Stimulated activated CD4-positive, alpha-beta T cell treated with anti-CD3 and anti-CD28 coated beads, Interleukin-15, amount 100 ng/mL, for 24 hours (primary cell): ENCODE measurements around the gene CDC34.

Source experiments
- DNase-seq: peaks from one replicate; pipeline ENCODE4 v3.0.0-alpha.2; 2020

CDC34 gene

DNA sequence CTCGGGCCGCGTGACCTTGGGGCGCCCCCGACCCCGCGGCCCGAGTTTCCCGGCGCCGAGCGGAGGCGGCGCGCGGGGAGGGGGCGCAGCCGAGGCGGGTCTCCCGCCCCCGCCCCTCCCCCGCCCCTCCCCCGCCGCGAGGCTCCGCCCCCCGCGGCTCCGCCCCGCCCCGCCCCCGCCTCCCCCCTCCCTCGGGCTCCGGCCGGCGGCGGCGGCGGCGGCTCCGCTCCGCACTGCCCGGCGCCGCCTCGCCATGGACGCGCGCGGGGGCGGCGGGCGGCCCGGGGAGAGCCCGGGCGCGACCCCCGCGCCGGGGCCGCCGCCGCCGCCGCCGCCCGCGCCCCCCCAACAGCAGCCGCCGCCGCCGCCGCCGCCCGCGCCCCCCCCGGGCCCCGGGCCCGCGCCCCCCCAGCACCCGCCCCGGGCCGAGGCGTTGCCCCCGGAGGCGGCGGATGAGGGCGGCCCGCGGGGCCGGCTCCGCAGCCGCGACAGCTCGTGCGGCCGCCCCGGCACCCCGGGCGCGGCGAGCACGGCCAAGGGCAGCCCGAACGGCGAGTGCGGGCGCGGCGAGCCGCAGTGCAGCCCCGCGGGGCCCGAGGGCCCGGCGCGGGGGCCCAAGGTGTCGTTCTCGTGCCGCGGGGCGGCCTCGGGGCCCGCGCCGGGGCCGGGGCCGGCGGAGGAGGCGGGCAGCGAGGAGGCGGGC lies 58.3 kb downstream of the CDC34 start, which contains the start of gene HCN2:
HCN2 (plus strand) TSS at position 189 of the 703 bp plus-strand sequence; CDS start at position 254, 65 bp downstream.
- no peak for DNase-seq

GRCh38 chr19:590396-590745 lies 58.8 kb downstream of the CDC34 start:
- peak; percentile 46 for DNase-seq

- DNase-seq = no peak
Observed at GRCh38 chr19:590750-591098, 59.2 kb downstream of the CDC34 start.

GRCh38 chr19:591099-591958 lies 59.8 kb downstream of the CDC34 start:
- DNase-seq = no peak
